T47D (cell line): ENCODE results near the gene CAMK1.

Source experiments
- DNase-seq, 2 experiments: peaks; one replicate each; pipeline versions ENCODE4 v3.0.0 to v3.0.0-alpha.2; 2011 to 2012; ENCODE audit warnings: low read depth in 1 of 2, low spot score in 1 of 2
- JUND ChIP-seq: IDR thresholded peaks from 2 replicates; pipeline ENCODE4 v1.6.1; 2012; ENCODE audit warnings: low read depth
- in situ Hi-C: cut with HindIII; loops from 2 replicates; pipeline ENCODE4 v1.10.0; 2016; ENCODE audit warnings: low sequenced_read_pairs, low pct_unique_long_range_greater_than_20kb

CAMK1 gene

DNA sequence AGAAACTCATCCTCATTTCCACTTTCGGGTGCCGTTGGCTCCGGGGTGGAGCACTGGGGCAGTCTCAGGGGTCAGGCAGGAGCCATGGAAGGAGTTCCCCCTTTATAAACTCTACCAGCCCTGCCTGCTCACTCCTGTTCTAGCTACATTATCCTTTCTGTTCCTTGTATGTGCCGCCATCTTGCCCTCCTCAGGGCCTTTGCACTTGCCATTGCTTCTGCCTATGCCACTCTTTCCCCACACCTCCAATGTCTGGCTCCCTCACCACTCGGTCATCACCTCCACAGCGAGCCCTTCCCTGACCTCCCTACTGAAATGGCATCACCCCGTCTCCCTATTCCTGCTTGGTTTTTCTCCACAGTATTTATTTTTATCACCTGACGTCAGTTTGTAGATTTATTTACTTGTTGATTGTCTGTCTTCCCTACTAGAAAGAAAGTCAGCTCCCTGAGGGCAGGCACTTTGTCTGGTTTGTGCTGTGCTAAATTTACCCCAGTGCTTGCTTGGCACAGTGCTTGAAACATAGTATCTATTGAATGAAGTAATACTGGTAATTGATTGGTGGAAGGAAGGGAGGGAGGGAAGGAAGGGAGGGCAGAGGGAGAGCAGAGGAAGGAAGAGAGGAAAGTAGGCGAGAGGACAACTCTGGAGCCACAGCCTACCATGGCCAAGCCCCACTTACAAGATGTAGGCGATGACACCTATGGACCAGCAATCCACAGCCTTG, 8.8 kb downstream of the CAMK1 start:
- TF ChIP-seq JUND: no peak
- DNase-seq: no peak
- in situ Hi-C loops: no loop called here

DNA sequence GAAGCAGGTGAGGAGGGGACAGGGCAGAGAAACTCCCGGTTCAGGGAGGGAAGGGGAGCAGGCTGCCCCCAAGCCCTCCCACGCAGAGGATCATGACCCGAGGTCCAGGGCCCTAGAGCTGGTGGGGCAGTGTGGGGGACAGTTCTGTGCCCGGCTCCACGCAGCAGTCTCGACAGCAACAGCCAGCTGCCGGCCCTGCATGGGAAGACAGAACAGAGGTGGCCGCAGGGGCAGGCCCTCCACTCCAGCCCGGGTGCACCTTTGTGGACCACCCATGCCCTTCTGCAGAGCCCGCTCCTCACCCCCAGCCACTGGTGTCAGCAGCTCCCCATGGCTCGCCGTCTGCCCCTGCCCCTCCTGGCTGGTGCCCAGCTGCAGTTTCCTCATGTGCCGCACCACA, 12.3 kb downstream of the CAMK1 start:
- in situ Hi-C loops: no loop called here
- no peak for DNase-seq
- TF ChIP-seq JUND: no peak

DNA sequence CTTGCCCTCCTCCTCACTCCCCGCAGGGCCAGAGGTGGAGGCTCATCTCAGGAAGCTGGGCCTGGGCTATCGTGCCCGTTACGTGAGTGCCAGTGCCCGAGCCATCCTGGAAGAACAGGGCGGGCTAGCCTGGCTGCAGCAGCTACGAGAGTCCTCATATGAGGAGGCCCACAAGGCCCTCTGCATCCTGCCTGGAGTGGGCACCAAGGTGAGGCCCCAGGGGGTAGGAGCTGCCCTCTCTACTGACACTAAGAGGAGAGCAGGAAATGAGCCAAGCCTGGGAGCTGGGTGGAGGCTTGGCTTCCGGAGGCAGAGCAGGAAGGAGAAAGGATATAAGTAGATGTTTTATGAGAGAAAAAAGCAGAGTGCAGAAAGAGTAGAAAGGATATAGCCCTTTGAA, 15.1 kb downstream of the CAMK1 start:
- in situ Hi-C loops: no loop called here
- TF ChIP-seq JUND: no peak
- no peak for DNase-seq

DNA sequence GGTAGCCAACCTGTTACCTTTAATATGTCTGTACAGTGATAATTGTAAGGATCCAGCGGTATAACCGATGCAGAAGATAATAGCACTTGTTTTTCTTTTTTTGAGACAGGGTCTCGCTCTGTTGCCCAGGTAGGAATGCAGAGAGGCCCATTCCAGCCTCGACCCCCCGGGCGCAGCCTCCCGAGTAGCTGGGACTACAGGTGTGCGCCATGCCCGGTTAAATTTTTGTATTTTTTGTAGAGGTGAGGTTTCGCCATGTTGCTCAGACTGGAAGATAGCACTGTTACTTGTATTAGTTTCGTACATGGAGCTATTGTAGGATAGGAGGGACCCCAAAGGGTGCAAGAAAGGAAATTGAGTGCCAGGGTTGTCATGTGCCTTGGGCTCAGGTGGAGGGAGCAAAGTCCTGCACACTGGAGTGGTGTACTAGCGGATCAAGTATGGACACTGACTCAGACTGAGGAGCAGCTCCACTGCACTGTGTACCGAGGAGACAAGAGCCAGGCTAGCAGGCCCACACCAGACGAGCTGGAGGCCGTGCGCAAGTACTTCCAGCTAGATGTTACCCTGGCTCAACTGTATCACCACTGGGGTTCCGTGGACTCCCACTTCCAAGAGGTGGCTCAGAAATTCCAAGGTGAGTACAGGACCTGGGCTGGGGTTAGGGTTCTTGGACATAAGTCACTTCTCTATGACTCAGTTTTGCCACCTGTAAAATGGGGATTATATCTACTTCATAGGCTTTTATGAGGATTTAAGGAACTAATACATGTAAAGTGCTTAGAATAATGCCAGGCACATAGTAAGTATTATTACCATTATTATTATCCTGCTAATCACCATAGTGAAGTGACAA, 19.0 kb downstream of the CAMK1 start:
- in situ Hi-C loops: no loop called here
- no peak for TF ChIP-seq JUND
- DNase-seq: no peak

DNA sequence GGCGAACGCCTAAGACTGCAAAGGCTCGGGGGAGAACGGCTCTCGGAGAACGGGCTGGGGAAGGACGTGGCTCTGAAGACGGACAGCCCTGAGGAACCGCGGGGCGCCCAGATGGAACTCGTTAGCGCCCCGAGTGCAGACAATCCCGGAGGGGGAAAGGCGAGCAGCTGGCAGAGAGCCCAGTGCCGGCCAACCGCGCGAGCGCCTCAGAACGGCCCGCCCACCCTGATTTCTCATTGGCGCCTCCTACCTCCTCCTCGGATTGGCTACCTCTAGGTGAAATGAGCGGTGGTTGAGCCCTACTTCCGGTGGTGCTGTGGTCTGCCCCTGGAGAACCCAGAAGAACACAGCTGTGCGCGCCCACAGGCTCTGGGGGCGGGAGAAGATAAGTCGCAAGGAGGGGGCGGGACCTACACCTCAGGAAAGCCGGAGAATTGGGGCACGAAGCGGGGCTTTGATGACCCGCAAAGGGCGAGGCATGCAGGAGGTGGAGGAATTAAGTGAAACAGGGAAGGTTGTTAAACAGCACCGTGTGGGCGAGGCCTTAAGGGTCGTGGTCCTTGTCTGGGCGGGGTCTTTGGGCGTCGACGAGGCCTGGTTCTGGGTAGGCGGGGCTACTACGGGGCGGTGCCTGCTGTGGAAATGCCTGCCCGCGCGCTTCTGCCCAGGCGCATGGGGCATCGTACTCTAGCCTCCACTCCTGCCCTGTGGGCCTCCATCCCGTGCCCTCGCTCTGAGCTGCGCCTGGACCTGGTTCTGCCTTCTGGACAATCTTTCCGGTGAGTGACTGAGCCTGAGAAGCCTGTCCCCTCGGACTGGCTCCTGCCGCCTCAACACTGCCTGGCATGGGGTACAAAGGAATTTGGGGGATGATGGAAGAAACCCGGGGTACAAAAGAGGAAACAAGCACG, 19.8 kb downstream of the CAMK1 start, which contains the start of gene OGG1:
Gene OGG1 (plus strand): TSS at position 308 of the 911 bp plus-strand sequence. CDS start 335 bp downstream, at position 643.
- in situ Hi-C loops: no loop called here
- peak; percentile 98 for DNase-seq
- TF ChIP-seq JUND: no peak

DNA sequence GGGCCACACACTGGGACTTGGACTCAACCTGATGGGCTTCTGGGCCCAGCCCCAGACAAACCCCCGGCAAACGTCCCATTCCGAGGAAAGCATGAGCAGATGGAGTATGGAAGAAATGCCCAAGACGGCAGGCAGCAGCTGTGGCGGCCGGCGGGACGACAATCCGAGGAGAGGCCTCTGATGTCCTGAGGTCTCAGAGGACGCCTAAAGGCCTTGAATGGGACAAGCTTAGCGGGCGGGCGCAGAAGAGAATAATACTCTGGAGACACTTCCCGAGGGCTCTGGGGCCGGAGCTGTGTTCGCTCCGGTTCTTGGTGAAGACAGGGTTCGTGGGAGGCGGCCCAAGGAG, 20.5 kb downstream of the CAMK1 start:
- in situ Hi-C loops: no loop called here
- TF ChIP-seq JUND: no peak
- DNase-seq: no peak

DNA sequence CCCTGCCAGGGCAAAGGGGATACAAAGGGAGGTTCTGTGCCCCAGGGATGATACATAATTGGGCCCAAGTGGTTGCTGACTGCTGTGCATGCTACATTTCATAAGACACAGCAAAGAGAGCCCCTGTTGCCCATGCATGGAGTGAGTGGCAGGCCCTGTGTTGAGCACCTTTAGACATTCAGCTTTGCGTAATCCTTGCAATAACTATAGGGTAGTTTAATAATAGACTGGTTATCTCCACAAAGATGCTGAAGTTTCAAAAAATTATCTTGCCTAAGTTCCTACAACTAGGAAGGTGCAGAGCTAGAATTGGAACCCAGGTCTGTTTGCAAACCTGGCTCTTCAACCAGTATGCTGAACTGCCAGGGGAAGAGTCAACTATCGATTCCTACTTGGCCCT, 21.7 kb downstream of the CAMK1 start:
- DNase-seq: no peak
- in situ Hi-C loops: no loop called here
- no peak for TF ChIP-seq JUND

DNA sequence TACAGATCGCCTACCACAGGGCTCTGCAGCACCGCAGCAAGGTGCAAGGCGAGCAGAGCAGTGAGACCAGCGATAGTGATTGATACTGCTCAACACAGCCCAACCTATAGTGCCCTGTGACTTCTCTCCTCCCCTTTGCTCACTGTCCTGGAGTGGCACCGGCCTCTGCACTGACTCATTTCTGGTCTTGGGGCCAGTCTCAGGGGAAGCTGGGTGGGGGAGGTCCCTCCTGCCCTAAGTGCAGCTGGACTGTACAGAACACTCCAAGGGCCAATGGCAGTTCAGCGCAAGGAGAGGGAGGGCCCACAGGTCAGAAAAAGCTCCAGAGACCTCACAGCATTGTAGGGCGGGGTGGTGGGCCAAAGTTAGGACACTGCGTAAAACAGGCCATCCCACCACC, 22.5 kb downstream of the CAMK1 start:
- in situ Hi-C loops: no loop called here
- no peak for TF ChIP-seq JUND
- DNase-seq: no peak

DNA sequence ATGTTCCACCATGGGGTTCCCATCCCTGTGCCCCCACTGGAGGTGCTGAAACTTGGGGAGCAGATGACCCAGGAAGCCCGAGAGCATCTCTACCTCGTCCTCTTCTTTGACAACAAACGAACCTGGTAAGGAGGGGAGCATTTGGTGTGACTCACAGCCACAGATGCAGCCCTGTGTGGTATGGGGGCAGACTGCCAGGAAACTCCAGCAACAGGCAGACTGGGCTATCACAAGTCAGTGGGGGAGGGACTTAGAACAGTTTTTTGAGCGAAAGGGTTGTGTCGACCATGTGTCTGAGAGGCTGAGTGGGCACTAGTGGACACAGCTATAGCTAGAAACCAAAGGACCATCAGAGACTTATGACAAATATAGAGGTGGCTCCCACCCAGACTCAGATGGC, 23.4 kb downstream of the CAMK1 start:
- TF ChIP-seq JUND: no peak
- in situ Hi-C loops: no loop called here
- DNase-seq: no peak

DNA sequence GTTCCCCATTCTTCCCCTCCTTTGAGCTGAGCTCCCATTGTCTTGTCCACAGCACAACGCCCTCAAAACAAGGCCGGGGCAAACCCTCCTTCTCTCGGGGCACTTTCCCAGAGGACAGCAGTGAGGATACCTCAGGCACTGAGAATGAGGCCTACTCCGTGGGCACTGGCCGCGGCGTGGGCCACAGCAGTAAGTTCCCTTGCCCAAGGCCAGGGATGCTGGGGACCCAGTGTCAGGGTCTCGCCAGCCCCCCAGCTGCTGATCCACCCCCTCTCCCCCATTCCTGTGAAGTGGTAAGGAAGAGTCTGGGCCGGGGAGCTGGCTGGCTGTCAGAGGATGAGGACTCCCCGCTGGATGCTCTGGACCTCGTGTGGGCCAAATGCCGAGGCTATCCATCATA, 24.2 kb downstream of the CAMK1 start:
- in situ Hi-C loops: no loop called here
- DNase-seq: no peak
- TF ChIP-seq JUND: no peak

DNA sequence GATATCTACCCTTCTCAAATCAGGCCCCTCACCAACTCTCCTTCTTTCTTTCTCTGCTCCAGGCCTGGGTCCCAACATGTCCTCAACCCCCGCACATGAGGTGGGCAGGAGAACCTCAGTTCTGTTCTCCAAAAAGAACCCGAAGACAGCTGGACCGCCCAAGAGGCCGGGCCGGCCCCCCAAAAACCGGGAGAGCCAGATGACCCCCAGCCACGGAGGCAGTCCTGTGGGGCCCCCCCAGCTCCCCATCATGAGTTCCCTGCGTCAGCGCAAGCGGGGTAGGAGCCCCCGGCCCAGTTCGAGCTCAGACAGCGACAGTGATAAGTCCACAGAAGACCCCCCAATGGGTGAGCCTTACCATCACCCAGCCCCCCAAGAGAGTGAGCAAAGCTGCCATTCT, 25.6 kb downstream of the CAMK1 start:
- DNase-seq: no peak
- TF ChIP-seq JUND: no peak
- in situ Hi-C loops: no loop called here

DNA sequence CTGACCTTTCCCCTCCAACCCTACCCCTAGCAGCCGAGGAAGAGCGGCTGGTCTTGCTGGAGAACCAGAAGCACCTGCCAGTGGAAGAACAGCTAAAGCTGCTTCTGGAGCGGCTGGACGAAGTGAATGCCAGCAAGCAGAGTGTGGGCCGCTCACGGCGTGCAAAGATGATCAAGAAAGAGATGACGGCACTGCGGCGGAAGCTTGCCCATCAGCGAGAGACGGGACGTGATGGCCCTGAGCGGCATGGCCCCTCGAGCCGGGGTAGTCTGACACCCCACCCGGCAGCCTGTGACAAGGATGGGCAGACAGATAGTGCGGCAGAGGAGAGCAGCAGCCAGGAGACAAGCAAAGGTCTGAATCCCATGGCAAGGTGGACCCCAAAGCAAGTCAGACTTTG, 26.2 kb downstream of the CAMK1 start:
- DNase-seq: no peak
- in situ Hi-C loops: no loop called here

More for the DNA sequence above, 26.2 kb downstream of the CAMK1 start:
- TF ChIP-seq JUND: no peak
